ENCODE results near the gene TIMP3. TPM values are rescaled to one million over a fixed set of nuclear protein-coding genes. Genes with fewer than 3 reads are reported as not detected.

Gene TIMP3
- total RNA-seq, 1 experiment from 2014 or later = 0.87 TPM

GRCh38 chr22:32824531-32825312 lies 23.2 kb downstream of the TIMP3 start:
- H3K4me1 ChIP-seq (ENCODE audit: insufficient read depth, low read length) = no peaks in the 10 kb centered on the region
- H2BK120ac ChIP-seq (ENCODE audit: low read depth, low read length, poor library complexity, severe bottlenecking) = no peak overlapping the region
- Mint-ChIP-seq H3K27ac (no peak overlapping the region), H3K4me1 (peaks cover 7 to 14% of the 10 kb centered on the region in 2 experiments), H3K27me3 (ENCODE audit: low read depth) (peaks cover 2% of the 10 kb centered on the region), H3K36me3 (ENCODE audit: insufficient read depth in 1 of 3, low read depth in 3 of 3) (peaks cover 0 to 24% (median 20%) of the 10 kb centered on the region in 3 experiments; a peak in 5 of 7 replicates), H3K4me3 (peak overlapping the region in 1 of 2 experiments; percentile 16; a peak in 1 of 5 replicates), H3K9me3 (no peaks in the 10 kb centered on the region)
- H3K23ac ChIP-seq (ENCODE audit: insufficient read length, low read depth, low read length) = no peak overlapping the region
- no peak overlapping the region for H3K56ac ChIP-seq (ENCODE audit: insufficient read length, low read depth, low read length)
- H4K91ac ChIP-seq (ENCODE audit: insufficient read length, low read depth, low read length) = no peak overlapping the region
- H4K8ac ChIP-seq (replicated peaks; ENCODE audit: insufficient read length, low read depth, low read length) = no peak overlapping the region
- no peak overlapping the region for H3K14ac ChIP-seq (ENCODE audit: insufficient read depth, low read length)
- H3K79me2 ChIP-seq (ENCODE audit: insufficient read depth, low read length) = no peaks in the 10 kb centered on the region
- no peak overlapping the region for H2BK15ac ChIP-seq (ENCODE audit: low read depth, low read length)
- H3K23me2 ChIP-seq (ENCODE audit: insufficient read length, low read depth, low read length, poor library complexity, severe bottlenecking) = no peaks in the 10 kb centered on the region
- H3K27me3 ChIP-seq (ENCODE audit: insufficient read depth, low read length) = no peaks in the 10 kb centered on the region
- no peaks in the 10 kb centered on the region for H3K79me1 ChIP-seq (ENCODE audit: insufficient read depth, low read depth, low read length, poor library complexity, severe bottlenecking)
- no peak overlapping the region for H3K9ac ChIP-seq (ENCODE audit: extremely low read depth, insufficient read length, low read length)
- H2AFZ ChIP-seq (ENCODE audit: low read length) = no peak overlapping the region
- H3K9me3 ChIP-seq (ENCODE audit: control insufficient read depth, low read depth, low read length) = no peaks in the 10 kb centered on the region
- H3T11ph ChIP-seq (ENCODE audit: low read length) = no peak overlapping the region
- H2AK5ac ChIP-seq (ENCODE audit: insufficient read length, low read length) = no peak overlapping the region
- no peak overlapping the region for H3K4me2 ChIP-seq (ENCODE audit: insufficient read depth, insufficient read length, low read length)
- H3K27ac ChIP-seq (ENCODE audit: insufficient read length, low read depth, low read length) = no peak overlapping the region
- no CpG with 5 or more reads among the region's 11 CpGs for WGBS (ENCODE audit: extremely low coverage, insufficient read length, low lambda C conversion rate)
- no peak for TF ChIP-seq CTCF (conservative IDR thresholded peaks at IDR 0.05)
- no peak for DNase-seq
- H4K5ac ChIP-seq (ENCODE audit: insufficient read length, low read depth, low read length) = no peak overlapping the region
- no peaks in the 10 kb centered on the region for H4K20me1 ChIP-seq (ENCODE audit: control insufficient read depth, insufficient read depth, insufficient read length)
- H2BK12ac ChIP-seq (ENCODE audit: insufficient read length, low read depth, low read length) = no peak overlapping the region
- H3K18ac ChIP-seq (ENCODE audit: insufficient read length, low read depth, low read length) = no peak overlapping the region
- H2BK20ac ChIP-seq (ENCODE audit: low read depth, low read length, poor library complexity, severe bottlenecking) = no peak overlapping the region
- H2BK5ac ChIP-seq (ENCODE audit: insufficient read length, low read length) = no peak overlapping the region
- no peak overlapping the region for H3K4ac ChIP-seq (ENCODE audit: low read depth, low read length)
